Measurements from ENCODE around the gene BCAR1.
"Not testable (repeated sequence)": the region's sequence is repeated elsewhere in the genome, so short reads cannot be mapped to it uniquely, and the experiment has no call there.

The BCAR1 gene

GRCh38 chr16:75208861-75209505 lies 42.4 kb downstream of the BCAR1 start:
- DNase-seq (ENCODE audit: low read depth, low spot score): no peak
- in situ Hi-C loops (cut with HindIII; ENCODE audit: low sequenced_read_pairs): no loop called here
- TF ChIP-seq CTCF (IDR thresholded peaks at IDR 0.05; ENCODE audit: low read depth, low read length): no peak
- H3K4me3 ChIP-seq (ENCODE audit: low read depth, low read length): no peak overlapping the region

GRCh38 chr16:75208242-75208825 lies 43.1 kb downstream of the BCAR1 start:
- in situ Hi-C loops (cut with HindIII; ENCODE audit: low sequenced_read_pairs): no loop called here
- DNase-seq (ENCODE audit: low read depth, low spot score): no peak
- H3K4me3 ChIP-seq (ENCODE audit: low read depth, low read length): no peak overlapping the region
- no peak for TF ChIP-seq CTCF (IDR thresholded peaks at IDR 0.05; ENCODE audit: low read depth, low read length)

GRCh38 chr16:75207831-75208230 lies 43.6 kb downstream of the BCAR1 start:
- DNase-seq (ENCODE audit: low read depth, low spot score): no peak
- in situ Hi-C loops (cut with HindIII; ENCODE audit: low sequenced_read_pairs): no loop called here
- TF ChIP-seq CTCF (IDR thresholded peaks at IDR 0.05; ENCODE audit: low read depth, low read length): no peak
- no peak overlapping the region for H3K4me3 ChIP-seq (ENCODE audit: low read depth, low read length)

GRCh38 chr16:75206749-75207451 lies 44.5 kb downstream of the BCAR1 start, which contains the start of gene CTRB2:
Gene CTRB2 (minus strand): TSS chr16:75207161. CDS start chr16:75207141, 20 bp downstream.
- in situ Hi-C loops (cut with HindIII; ENCODE audit: low sequenced_read_pairs): no loop called here
- TF ChIP-seq CTCF (IDR thresholded peaks at IDR 0.05; ENCODE audit: low read depth, low read length): no peak
- DNase-seq (ENCODE audit: low read depth, low spot score): no peak

GRCh38 chr16:75205961-75206748 lies 45.3 kb downstream of the BCAR1 start:
- in situ Hi-C loops (cut with HindIII; ENCODE audit: low sequenced_read_pairs); DNase-seq (ENCODE audit: low read depth, low spot score); H3K4me3 ChIP-seq (ENCODE audit: low read depth, low read length): not testable (repeated sequence)

More at GRCh38 chr16:75206749-75207451, 44.5 kb downstream of the BCAR1 start, which contains the start of gene CTRB2:
- H3K4me3 ChIP-seq (ENCODE audit: low read depth, low read length): no peak within 1 kb of the TSS

GRCh38 chr16:75205438-75205837 lies 46.0 kb downstream of the BCAR1 start:
- in situ Hi-C loops (cut with HindIII; ENCODE audit: low sequenced_read_pairs); H3K4me3 ChIP-seq (ENCODE audit: low read depth, low read length); DNase-seq (ENCODE audit: low read depth, low spot score): not testable (repeated sequence)

GRCh38 chr16:75204905-75205304 lies 46.5 kb downstream of the BCAR1 start:
- DNase-seq (ENCODE audit: low read depth, low spot score); in situ Hi-C loops (cut with HindIII; ENCODE audit: low sequenced_read_pairs); H3K4me3 ChIP-seq (ENCODE audit: low read depth, low read length): not testable (repeated sequence)

Measured in astrocyte of the spinal cord (primary cell).